Neural cell (in vitro differentiated cells): ENCODE data around the gene SIPA1.

ENCODE experiments used
- RAD21 ChIP-seq: fragments of 450-650 bp; conservative IDR thresholded peaks from 2 replicates; pipeline ENCODE4 v1.6.1; 2014; ENCODE audit warnings: antibody characterized with exemption, mild to moderate bottlenecking, moderate library complexity
- SMC3 ChIP-seq: fragments of 450-650 bp; conservative IDR thresholded peaks from 2 replicates; pipeline ENCODE4 v1.6.1; 2014; ENCODE audit warnings: antibody characterized with exemption, mild to moderate bottlenecking, moderate library complexity; ENCODE audit not compliant: poor library complexity

DNA sequence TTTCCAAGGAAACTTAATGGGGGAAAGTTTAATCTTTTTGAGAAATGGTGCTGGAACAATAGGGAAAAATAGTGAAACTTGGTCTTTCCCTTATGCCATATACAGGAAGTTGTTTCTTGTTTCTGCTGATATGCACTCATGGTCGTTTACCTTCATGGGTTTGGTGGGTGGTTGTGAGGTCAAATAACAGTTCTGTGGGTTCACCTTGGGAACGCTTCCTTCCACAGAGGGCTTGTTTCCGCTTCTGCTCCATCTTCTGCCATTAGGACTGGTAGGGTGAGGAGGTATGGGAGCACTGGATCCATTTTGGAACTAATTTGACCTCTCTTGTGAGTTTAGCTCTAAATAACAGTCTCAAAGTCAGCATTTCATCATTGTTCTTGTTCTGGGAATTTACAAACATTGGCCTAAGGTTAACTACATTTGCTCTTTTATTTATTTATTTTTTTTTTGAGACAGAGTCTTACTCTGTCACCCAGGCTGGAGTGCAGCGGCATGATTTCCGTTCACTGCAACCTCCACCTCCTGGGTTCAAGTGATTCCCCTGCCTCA, 42.4 kb downstream of the SIPA1 start:
- TF ChIP-seq SMC3 (no peak), RAD21 (no peak)
